ENCODE results near the gene FBXO28.

DNA sequence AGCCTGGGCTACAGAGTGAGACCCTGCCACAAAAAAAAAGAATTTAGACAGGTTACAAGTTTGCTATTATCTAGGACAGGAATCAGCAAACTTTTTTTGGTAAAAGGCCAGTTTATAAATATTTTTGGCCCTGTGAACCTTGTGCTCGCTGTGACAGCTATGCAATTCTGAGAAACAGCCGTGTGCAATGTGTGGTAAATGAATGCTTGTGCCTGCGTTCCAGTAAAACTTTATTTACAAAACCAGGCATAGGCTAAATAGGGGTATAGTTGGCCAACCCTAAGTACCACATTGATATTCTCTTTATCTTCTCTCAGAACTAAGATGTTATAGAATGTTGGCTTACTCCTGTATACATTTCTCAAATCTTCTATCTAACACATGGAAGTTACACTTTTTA lies 24.3 kb downstream of the FBXO28 start:
- TF ChIP-seq, protein P1, sequence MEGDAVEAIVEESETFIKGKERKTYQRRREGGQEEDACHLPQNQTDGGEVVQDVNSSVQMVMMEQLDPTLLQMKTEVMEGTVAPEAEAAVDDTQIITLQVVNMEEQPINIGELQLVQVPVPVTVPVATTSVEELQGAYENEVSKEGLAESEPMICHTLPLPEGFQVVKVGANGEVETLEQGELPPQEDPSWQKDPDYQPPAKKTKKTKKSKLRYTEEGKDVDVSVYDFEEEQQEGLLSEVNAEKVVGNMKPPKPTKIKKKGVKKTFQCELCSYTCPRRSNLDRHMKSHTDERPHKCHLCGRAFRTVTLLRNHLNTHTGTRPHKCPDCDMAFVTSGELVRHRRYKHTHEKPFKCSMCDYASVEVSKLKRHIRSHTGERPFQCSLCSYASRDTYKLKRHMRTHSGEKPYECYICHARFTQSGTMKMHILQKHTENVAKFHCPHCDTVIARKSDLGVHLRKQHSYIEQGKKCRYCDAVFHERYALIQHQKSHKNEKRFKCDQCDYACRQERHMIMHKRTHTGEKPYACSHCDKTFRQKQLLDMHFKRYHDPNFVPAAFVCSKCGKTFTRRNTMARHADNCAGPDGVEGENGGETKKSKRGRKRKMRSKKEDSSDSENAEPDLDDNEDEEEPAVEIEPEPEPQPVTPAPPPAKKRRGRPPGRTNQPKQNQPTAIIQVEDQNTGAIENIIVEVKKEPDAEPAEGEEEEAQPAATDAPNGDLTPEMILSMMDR (IDR thresholded peaks at IDR 0.05), result no peak
- no peak for TF ChIP-seq POLR2A (IDR thresholded peaks at IDR 0.05)
- TF ChIP-seq EP300 (IDR thresholded peaks at IDR 0.05), result no peak

Data from sigmoid colon (tissue), 4 donors.